SK-N-SH treated with all-trans-retinoic acid at 6 μM for 48 hours (cell line): ENCODE results near the gene NECTIN3.

ENCODE experiments used
- ARNTL ChIP-seq: fragments of 450-650 bp; formaldehyde crosslinking; IDR thresholded peaks from 2 replicates; pipeline ENCODE4 v1.5.0; 2020; ENCODE audit warnings: low read depth, mild to moderate bottlenecking, moderate library complexity, borderline replicate concordance
- BACH2 ChIP-seq: fragments of 250-450 bp; sonication (Bioruptor Pico); IDR thresholded peaks from 2 replicates; pipeline ENCODE4 v1.9.0; 2021; ENCODE audit warnings: mild to moderate bottlenecking, borderline replicate concordance
- ESRRG ChIP-seq: fragments of 250-450 bp; sonication (Bioruptor Pico); IDR thresholded peaks from 2 replicates; pipeline ENCODE4 v1.6.1; 2021; ENCODE audit warnings: mild to moderate bottlenecking
- ZNF70 ChIP-seq: fragments of 450-650 bp; formaldehyde crosslinking; IDR thresholded peaks from 2 replicates; pipeline ENCODE4 v1.5.0; 2020; ENCODE audit warnings: mild to moderate bottlenecking, moderate library complexity
- TF ChIP-seq, protein P1 (sequence below): fragments of 250-450 bp; sonication (Bioruptor Pico); IDR thresholded peaks from 2 replicates; pipeline ENCODE4 v1.8.0; 2021; ENCODE audit warnings: low read depth, mild to moderate bottlenecking, moderate library complexity, borderline replicate concordance
- TF ChIP-seq, protein P2 (sequence below): fragments of 250-450 bp; sonication (Bioruptor Pico); IDR thresholded peaks from 2 replicates; pipeline ENCODE4 v1.8.0; 2020; ENCODE audit warnings: mild to moderate bottlenecking, moderate library complexity, borderline replicate concordance
- TF ChIP-seq, protein P3 (sequence below): fragments of 250-450 bp; sonication (Bioruptor Pico); IDR thresholded peaks from 2 replicates; pipeline ENCODE4 v1.5.1; 2021; ENCODE audit warnings: mild to moderate bottlenecking, moderate library complexity

DNA sequence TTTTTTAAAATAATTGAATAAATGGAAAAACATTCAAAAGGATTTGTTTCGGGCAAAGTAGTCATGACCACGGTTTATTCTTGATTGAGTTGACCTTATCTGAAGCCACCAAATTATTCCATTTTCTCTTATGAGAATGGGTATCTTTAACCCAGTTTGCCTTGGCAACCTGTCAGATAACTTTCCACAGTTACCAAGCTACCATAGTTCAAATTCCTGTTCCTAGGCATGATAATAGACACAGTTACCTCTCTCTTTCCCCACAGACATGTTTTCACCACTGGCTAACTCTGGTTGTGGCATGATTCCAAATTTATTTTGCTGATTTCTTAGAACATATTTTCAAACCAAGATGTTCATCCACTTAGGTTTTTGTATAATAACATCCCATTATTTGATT, 84.9 kb downstream of the NECTIN3 start:
- TF ChIP-seq, protein P1, sequence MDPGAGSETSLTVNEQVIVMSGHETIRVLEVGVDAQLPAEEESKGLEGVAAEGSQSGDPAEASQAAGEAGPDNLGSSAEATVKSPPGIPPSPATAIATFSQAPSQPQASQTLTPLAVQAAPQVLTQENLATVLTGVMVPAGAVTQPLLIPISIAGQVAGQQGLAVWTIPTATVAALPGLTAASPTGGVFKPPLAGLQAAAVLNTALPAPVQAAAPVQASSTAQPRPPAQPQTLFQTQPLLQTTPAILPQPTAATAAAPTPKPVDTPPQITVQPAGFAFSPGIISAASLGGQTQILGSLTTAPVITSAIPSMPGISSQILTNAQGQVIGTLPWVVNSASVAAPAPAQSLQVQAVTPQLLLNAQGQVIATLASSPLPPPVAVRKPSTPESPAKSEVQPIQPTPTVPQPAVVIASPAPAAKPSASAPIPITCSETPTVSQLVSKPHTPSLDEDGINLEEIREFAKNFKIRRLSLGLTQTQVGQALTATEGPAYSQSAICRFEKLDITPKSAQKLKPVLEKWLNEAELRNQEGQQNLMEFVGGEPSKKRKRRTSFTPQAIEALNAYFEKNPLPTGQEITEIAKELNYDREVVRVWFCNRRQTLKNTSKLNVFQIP (CRISPR knock-in tag) = no peak
- TF ChIP-seq, protein P2, sequence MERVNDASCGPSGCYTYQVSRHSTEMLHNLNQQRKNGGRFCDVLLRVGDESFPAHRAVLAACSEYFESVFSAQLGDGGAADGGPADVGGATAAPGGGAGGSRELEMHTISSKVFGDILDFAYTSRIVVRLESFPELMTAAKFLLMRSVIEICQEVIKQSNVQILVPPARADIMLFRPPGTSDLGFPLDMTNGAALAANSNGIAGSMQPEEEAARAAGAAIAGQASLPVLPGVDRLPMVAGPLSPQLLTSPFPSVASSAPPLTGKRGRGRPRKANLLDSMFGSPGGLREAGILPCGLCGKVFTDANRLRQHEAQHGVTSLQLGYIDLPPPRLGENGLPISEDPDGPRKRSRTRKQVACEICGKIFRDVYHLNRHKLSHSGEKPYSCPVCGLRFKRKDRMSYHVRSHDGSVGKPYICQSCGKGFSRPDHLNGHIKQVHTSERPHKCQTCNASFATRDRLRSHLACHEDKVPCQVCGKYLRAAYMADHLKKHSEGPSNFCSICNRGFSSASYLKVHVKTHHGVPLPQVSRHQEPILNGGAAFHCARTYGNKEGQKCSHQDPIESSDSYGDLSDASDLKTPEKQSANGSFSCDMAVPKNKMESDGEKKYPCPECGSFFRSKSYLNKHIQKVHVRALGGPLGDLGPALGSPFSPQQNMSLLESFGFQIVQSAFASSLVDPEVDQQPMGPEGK (CRISPR knock-in tag) = no peak
- TF ChIP-seq, protein P3, sequence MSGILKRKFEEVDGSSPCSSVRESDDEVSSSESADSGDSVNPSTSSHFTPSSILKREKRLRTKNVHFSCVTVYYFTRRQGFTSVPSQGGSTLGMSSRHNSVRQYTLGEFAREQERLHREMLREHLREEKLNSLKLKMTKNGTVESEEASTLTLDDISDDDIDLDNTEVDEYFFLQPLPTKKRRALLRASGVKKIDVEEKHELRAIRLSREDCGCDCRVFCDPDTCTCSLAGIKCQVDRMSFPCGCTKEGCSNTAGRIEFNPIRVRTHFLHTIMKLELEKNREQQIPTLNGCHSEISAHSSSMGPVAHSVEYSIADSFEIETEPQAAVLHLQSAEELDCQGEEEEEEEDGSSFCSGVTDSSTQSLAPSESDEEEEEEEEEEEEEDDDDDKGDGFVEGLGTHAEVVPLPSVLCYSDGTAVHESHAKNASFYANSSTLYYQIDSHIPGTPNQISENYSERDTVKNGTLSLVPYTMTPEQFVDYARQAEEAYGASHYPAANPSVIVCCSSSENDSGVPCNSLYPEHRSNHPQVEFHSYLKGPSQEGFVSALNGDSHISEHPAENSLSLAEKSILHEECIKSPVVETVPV (CRISPR knock-in tag) = no peak
- no peak for TF ChIP-seq ZNF70 (CRISPR knock-in tag)
- no peak for TF ChIP-seq BACH2 (CRISPR knock-in tag)
- no peak for TF ChIP-seq ARNTL
- no peak for TF ChIP-seq ESRRG (CRISPR knock-in tag)
